Measurements from ENCODE around the gene TSKU.
A peak's percentile ranks its signal among the peaks of the same experiment; 100 is the strongest.
"Not testable (repeated sequence)": the region's sequence is repeated elsewhere in the genome, so short reads cannot be mapped to it uniquely, and the experiment has no call there.

The TSKU gene

DNA sequence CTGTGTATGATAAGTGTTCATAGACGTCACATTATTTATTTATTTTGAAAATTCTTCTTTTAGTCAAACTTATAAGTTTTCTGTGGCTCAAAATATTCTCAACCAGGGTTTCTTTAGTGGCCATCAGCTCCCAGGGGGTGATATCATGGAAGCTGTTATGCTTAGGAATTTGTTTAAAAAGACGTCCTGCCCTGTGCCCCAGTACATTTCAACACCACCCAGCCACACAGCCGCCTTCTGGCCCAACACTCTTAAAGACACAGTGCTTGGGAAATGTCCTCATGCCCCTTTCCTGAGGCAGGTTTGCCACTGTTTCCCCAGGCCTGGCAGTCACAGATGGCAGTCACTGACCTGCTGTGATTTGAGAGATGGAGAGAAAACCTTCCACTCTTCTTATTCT is 19.9 kb downstream of the TSKU start:
- no peak for DNase-seq

GRCh38 chr11:76803811-76804600 is 20.9 kb downstream of the TSKU start:
- DNase-seq = peak; percentile 74

- DNase-seq = peak; percentile 55
Measured at GRCh38 chr11:76805206-76805913, 22.2 kb downstream of the TSKU start.

DNA sequence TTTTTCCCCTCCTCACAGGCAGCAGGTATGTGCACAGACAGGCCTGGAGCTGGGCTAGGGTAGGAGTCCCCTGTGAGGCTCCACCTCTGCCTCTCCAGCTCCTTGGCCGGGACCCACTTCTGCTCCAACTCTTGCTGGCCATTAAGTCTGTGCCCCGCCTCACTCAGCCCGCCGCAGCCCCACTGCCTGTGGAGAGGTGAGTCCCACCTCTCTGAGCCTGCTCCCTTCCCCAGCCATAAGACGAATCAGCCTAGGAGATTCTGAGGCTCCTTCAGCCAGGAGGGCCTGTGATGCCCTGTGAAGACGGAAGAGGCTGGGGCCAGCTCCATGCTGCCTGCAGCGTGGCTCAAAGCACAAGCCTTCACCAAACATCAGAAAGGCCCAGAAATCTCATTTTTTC is 23.0 kb downstream of the TSKU start:
- no peak for DNase-seq

DNA sequence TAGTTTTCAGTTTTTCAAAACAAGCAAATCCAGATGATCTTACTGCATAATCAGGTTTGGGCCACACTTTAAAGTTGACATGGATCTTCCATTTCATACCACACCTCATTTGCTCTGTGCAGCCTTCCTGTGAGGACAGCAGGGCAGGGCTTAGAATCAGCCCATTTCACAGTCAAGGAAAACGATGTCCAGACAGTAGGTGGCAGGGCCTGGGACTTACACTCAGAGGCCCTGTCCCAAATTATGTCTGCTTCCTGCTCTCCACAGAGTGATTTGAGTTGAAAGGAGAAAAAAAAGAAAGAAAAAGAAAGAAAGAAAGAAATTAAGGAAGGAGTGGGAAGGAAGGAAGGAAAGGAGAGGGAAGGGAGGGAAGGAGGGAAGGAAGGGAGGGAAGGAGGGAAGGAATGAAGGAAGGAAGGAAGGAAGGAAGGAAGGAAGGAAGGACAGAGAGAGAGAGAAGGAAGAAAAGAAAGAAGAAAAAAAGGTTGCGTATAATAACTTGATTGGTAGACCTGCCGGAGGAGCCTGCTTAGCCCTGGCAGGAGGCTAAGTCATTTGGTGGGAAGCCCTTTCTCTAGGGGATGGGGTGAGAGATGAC is 23.6 kb downstream of the TSKU start:
- DNase-seq = no peak

DNA sequence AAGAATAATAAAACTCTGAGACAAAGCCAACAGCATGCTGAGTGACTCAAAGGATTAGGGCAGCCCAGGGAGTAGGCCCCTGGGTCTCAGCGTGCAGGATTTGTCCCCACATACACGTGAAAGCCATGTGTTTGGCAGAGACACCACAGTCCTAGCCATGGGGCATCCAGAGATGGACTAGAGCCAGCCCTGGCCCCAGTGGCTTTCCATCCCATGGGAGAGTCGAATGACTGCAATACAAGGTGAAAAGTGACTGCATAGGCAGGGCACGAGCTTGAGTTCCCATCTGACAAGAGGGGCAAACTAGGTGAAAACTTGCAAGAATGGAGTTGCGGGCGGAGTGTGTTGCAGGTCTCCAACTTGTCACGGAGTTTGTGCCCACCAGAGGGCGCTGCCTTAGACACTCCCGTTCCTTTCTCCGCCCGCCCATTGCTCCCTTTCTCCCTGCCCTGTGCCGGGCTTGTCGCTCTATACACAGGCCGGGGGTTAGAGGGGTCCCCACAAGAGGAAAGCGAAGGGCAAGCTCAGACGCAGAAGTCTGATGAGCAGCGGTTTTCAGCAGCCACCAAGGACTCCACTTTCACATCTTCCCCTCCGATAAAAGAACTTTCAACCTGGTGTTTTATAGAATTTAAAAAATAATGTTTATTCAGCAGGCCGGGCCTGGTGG is 24.2 kb downstream of the TSKU start:
- DNase-seq = peak; percentile 69

DNA sequence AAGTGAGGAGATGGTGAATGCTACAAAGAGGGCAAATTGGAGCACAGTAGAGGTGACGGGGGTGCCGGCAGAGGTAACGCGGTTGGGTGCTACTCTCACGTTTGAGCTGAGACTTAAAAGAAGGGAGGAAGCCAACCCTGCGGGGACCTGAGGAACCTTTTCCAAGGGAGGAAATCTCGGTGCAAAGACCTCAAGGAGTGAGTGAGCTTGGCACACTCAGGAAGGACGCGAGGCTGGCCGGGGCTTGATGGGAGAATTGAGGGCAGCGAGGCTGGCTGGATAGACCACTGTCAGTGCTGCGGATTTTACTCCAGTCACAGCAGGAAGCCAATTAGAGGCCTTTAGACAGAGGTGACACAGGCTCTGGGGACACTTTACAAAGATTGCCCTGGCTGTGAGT is 25.0 kb downstream of the TSKU start:
- no peak for DNase-seq

DNA sequence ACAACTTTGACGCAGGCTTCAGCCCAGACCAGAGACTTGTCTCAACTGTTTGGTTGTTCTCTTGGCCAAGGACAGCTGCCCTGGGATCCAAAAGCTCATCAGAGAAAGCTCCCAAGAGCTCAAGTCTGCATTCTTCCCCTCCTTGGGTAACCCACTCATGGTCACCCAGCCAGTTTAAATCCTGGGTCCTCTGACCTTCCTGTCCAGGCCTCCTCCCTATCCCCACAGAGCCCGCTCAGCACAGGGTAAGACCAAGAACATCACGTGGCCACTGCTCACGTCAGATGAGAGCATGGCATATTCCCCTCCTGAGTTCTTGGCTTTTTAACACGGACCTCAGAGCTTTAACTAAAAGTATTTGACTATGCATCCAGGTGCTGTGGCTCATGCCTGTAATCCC is 25.8 kb downstream of the TSKU start:
- DNase-seq = no peak

GRCh38 chr11:76810151-76810853 is 27.1 kb downstream of the TSKU start:
- peak; percentile 45 for DNase-seq

- DNase-seq = no peak
Measured at GRCh38 chr11:76811259-76811658, 28.1 kb downstream of the TSKU start.

- no peak for DNase-seq
Measured at GRCh38 chr11:76814414-76814813, 31.3 kb downstream of the TSKU start.

DNA sequence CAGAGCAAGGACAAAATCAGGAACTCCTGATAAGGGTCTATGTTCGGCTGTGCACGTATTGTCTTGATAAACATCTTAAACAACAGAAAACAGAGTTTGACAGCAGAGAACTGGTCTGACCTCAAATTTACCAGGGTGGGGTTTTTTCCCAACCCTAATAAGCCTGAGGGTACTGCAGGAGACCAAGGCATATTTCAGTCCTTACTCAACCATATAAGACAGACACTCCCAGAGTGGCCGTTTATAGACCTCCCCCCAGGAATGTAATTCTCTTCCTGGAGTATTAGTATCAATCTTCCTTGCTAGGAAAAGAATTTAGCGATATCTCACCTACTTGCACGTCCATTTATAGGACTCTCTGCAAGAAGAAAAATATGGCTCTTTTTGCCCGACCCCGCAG is 32.5 kb downstream of the TSKU start:
- DNase-seq = not testable (repeated sequence)

- no peak for DNase-seq
Measured at GRCh38 chr11:76820184-76820566, 37.0 kb downstream of the TSKU start.

- DNase-seq = not testable (repeated sequence)
Measured at GRCh38 chr11:76821396-76821795, 38.2 kb downstream of the TSKU start.

- no peak for DNase-seq
Measured at GRCh38 chr11:76822406-76822805, 39.2 kb downstream of the TSKU start.

DNA sequence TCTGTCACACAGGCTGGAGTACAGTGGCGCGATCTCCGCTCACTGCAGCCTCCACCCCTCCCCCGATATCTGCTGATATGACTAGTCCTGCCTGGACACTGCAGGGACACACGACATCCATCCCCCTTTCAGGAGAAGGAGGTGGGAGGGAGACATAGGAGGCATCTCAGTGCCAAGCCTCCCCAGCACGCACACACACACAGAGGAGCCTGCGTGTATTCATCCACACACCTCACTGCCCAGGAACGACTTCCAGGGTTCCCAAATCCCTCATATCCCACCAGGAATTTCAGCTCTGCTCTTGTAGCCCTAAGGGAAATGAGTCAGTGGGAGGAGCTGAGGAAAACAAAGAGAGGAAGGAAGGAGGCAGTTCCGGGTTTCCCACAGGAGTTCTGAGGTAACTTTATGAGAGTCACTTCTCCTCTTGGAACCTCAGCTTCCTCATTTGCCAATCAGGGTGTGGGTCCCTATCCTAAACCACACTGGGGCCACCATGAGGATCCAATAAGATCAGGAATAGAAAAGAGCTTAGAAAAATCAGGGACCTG is 40.4 kb downstream of the TSKU start:
- DNase-seq = no peak

GRCh38 chr11:76824083-76824939 is 41.2 kb downstream of the TSKU start:
- no peak for DNase-seq

DNA sequence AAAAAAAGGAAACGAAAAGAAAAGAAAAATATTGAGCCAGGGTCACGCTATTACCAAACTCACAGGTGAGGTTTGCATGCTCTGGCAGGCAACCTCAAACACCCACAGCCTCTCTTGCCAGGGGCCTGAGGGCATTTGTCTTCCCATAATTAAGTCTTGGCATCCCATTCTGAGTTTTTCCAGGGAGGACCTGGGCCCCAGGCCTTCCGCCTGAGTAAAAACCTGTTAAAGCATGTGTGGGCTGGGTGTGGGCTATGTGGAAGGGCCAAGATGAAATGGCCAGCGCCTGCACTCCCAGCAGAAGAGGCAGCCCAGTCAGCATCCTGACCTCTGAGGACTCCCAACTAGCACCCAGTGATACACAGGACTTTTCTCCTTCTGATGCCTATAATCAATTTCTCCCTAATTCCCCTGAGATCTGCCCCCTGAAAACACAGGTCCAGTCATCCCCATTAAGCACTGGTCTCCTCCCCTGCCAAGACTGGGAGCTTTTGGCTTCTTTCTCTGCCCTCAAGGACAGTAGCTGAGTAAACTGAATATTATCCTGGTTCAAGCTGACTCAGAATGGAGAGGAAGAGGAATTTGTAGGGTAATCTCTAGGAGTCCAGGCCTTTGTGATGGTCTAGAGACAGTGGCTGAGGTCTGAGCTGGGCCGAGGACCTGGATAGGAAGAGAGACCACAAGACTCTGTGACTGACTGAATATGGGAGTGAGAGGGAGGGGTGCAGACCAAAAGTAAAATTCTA is 42.0 kb downstream of the TSKU start:
- no peak for DNase-seq

DNA sequence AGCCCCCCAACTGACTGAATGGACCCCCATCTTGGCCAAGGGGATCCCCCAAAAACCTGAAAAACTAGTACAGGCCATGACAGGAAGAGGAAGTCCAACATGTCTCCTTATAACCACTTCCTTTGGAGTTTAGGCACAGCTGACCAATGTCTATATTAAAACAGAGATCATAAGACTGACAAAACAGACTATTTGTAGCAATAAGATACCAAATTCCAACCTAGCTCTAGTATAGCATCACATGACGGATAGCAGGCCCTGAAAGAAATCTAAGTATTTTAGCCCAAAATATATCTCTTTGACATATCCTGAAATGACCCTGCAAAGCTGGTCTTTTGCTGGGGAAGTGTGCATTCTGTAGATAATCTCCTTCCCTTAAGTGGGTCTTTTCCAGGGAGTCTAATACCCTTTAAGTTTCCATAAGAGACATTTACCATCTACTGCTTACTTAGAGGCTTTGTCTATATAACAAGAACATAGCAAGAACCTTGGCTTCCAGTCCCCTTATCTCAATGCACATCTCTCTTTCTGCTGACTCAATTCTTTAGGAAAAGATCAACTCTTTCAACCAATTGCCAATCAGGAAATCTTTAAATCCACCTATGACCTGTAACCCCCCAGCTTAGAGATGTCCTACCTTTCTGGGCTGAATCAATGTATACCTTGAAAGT is 42.7 kb downstream of the TSKU start:
- DNase-seq = no peak

- not testable (repeated sequence) for DNase-seq
Measured at GRCh38 chr11:76826508-76826907, 43.4 kb downstream of the TSKU start.
